ENCODE results near the gene COL7A1. TPM values are rescaled to one million over a fixed set of nuclear protein-coding genes. Genes with fewer than 3 reads are reported as not detected.
"Not testable (repeated sequence)": the region's sequence is repeated elsewhere in the genome, so short reads cannot be mapped to it uniquely, and the experiment has no call there.

Gene COL7A1
- total and polyA plus RNA-seq, 12 donors = 0.35 to 66.9 (median 3.1) TPM

DNA sequence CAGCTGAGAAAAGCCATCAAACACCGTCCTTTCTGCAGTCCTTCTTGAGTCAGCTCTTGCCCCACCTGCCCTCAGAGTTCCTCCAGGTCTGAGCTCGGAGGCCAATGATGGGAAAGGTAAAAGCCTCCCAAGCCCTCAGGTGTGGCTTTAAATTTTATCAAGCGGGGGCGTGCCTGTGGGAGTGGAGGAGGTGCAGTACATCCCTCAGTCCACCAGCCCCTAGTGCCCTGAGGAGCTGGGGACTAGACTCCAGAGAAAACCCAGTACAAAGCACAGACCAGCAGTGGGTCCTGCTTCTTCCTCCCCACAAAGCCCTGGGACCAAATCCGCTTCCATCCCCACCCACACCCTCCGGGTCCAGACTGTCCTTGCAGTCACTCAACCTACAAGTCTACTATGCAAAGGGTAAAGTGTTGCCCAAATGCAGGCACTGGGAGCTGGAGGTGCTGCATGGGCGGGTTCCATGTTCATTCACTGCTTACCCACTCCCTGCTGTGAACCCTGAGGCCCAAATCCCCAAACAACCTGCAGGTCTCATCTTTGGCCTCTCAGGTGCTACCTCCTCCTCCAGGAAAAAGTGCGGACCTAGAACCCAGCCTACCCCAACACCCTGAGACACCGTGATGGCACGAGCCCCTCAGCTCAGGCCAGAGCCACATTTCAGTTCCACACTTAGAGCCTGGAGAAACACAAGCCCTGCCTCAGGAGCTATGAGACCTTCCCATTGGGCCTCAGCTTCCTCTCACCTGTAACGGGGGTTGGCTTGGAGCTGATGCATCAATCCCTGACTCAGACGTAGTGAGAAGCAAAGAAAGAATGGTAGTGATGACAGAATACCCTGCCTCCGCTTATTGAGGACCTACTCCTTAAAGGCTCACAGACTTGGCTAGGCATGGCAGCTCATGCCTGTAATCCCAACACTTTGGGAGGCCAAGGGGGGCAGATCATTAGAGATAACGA lies 41.0 kb downstream of the COL7A1 start:
- H3K27me3 ChIP-seq = no peaks in the 10 kb centered on the region
- no peaks in the 10 kb centered on the region for H3K36me3 ChIP-seq (replicated peaks in 1 of 2)
- peaks cover 10 to 25% of the 10 kb centered on the region in 2 donors for H3K4me1 ChIP-seq (replicated peaks in 1 of 2)
- intact Hi-C loops (cut with DNase I) = loop anchor here in 1 of 2 donors (5.0 kb wide), 1 partner anchor 92 kb away; no protein-coding TSS in a partner anchor
- no peak overlapping the region for H3K4me3 ChIP-seq
- 80 to 86% (median 85%) methylated on average over 10 to 14 of the region's 14 CpGs for WGBS, 4 donors
- TF ChIP-seq, protein P1, sequence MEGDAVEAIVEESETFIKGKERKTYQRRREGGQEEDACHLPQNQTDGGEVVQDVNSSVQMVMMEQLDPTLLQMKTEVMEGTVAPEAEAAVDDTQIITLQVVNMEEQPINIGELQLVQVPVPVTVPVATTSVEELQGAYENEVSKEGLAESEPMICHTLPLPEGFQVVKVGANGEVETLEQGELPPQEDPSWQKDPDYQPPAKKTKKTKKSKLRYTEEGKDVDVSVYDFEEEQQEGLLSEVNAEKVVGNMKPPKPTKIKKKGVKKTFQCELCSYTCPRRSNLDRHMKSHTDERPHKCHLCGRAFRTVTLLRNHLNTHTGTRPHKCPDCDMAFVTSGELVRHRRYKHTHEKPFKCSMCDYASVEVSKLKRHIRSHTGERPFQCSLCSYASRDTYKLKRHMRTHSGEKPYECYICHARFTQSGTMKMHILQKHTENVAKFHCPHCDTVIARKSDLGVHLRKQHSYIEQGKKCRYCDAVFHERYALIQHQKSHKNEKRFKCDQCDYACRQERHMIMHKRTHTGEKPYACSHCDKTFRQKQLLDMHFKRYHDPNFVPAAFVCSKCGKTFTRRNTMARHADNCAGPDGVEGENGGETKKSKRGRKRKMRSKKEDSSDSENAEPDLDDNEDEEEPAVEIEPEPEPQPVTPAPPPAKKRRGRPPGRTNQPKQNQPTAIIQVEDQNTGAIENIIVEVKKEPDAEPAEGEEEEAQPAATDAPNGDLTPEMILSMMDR (IDR thresholded peaks at IDR 0.05) = no peak
- no peak for TF ChIP-seq POLR2A (IDR thresholded peaks at IDR 0.05)
- H3K27ac ChIP-seq = no peak overlapping the region
- no peak for DNase-seq
- no peaks in the 10 kb centered on the region for H3K9me3 ChIP-seq (replicated peaks in 1 of 3)

GRCh38 chr3:48553361-48553760 lies 41.8 kb downstream of the COL7A1 start:
- no peaks in the 10 kb centered on the region for H3K9me3 ChIP-seq (replicated peaks in 1 of 3)
- H3K27ac ChIP-seq = no peak overlapping the region
- no peaks in the 10 kb centered on the region for H3K36me3 ChIP-seq (replicated peaks in 1 of 2)
- no peak overlapping the region for H3K4me3 ChIP-seq
- intact Hi-C loops (cut with DNase I) = loop anchor here in 1 of 2 donors (5.0 kb wide), 1 partner anchor 91 kb away; no protein-coding TSS in a partner anchor
- no peak for DNase-seq
- H3K27me3 ChIP-seq = no peaks in the 10 kb centered on the region
- peaks cover 10 to 20% of the 10 kb centered on the region in 2 donors for H3K4me1 ChIP-seq (replicated peaks in 1 of 2)
- TF ChIP-seq, protein P1 (IDR thresholded peaks at IDR 0.05) = no peak
- no peak for TF ChIP-seq POLR2A (IDR thresholded peaks at IDR 0.05)
- WGBS, 4 donors = 73 to 93% (median 84%) methylated on average over 5 of the region's 5 CpGs

DNA sequence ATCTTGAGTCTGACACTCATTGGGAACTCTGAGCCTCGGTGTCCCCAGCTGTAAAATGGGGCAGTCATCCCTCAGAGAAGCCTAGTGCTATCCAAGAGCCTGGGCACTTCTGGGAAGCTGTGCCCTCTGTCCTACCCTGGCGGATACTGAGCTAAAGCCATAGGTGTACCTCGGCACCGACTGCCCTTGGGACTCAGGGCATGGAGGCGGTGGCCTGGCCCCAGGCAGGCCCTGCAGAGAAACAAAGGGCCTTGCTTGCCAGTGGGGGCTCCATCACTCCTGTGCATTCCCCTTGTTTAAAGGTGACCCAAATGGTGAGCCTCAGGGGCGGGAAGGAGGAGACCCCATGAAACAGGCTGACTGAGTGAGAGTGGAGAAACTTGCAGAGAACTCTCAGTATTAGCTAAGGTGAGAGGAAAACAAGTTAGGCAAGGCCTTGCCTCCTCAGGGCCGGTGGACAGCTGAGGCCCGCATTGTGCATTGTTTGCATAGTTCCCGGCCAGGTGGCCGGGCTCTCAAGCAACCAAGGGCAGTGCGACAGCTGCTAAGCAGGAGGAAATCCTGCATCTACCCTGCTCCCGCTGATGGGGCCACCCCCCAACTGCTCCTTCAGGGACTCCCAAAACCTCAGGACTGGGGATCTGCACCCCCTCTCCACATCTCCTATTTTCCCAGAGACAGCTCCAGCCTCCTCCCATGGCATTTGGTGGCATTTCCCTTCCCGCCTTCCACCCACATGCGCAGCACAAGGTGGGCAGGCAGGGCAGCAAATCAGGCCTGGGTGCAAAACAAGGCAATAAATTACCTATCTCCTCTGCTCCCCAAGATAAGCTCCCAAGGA lies 42.8 kb downstream of the COL7A1 start:
- intact Hi-C loops (cut with DNase I) = loop anchor here in 1 of 2 donors (5.0 kb wide), 1 partner anchor 90 kb away; no protein-coding TSS in a partner anchor
- Histone ChIP-seq H3K36me3 (replicated peaks in 1 of 2) (peaks cover 0 to under 1% of the 10 kb centered on the region in 2 donors), H3K4me1 (replicated peaks in 1 of 2) (peaks cover 7 to 13% of the 10 kb centered on the region in 2 donors), H3K9me3 (replicated peaks in 1 of 3) (no peaks in the 10 kb centered on the region), H3K4me3 (no peak overlapping the region), H3K27ac (no peak overlapping the region), H3K27me3 (no peaks in the 10 kb centered on the region)
- TF ChIP-seq, protein P1 (IDR thresholded peaks at IDR 0.05) = no peak
- no peak for TF ChIP-seq POLR2A (IDR thresholded peaks at IDR 0.05)
- whole genome bisulfite sequencing, 4 donors = 81 to 92% (median 84%) methylated on average over 9 to 14 of the region's 14 CpGs
- DNase-seq = no peak

- DNase-seq; H3K9me3 ChIP-seq (replicated peaks in 1 of 3); H3K36me3 ChIP-seq (replicated peaks in 1 of 2); H3K27ac ChIP-seq; H3K4me3 ChIP-seq; H3K27me3 ChIP-seq; H3K4me1 ChIP-seq (replicated peaks in 1 of 2): not testable (repeated sequence)
- WGBS, 4 donors = 92 to 96% (median 92%) methylated on average over 7 of the region's 7 CpGs
- intact Hi-C loops (cut with DNase I) = loop anchor here in 1 of 2 donors (5.0 kb wide), 1 partner anchor 89 kb away; no protein-coding TSS in a partner anchor
Observed at GRCh38 chr3:48551651-48552050, 43.5 kb downstream of the COL7A1 start.

All from adrenal gland (tissue), 12 donors.